ENCODE measurements around the gene PPP1CA. TPM values are rescaled to one million over a fixed set of nuclear protein-coding genes. Genes with fewer than 3 reads are reported as not detected.

The PPP1CA gene
- total RNA-seq, 1 experiment from 2014 or later = 238 TPM

GRCh38 chr11:67423466-67423865 lies 21.8 kb upstream of the PPP1CA start (continued):
- TF ChIP-seq ZBTB33 (IDR thresholded peaks at IDR 0.05; ENCODE audit: extremely low read depth, insufficient replicate concordance, low read length) (no peak), REST (IDR thresholded peaks at IDR 0.05; ENCODE audit: low read depth) (no peak), POLR2A (IDR thresholded peaks at IDR 0.05; ENCODE audit: borderline replicate concordance, extremely low read depth, insufficient read depth, insufficient read length) (no peak), JUND (IDR thresholded peaks at IDR 0.05) (no peak)

GRCh38 chr11:67422891-67423290 lies 21.2 kb upstream of the PPP1CA start:
- DNase-seq (ENCODE audit: low read depth, low spot score) = no peak
- H3K27ac ChIP-seq (ENCODE audit: low read depth, low read length) = 0 out of 2 replicates have a peak overlapping the region, but pooled peaks have one; percentile 19

More at GRCh38 chr11:67422891-67423290, 21.2 kb upstream of the PPP1CA start:
- peak overlapping the region; percentile 44 for H3K4me2 ChIP-seq (ENCODE audit: low read length)
- no peak overlapping the region for H3K4me3 ChIP-seq (replicated peaks in 1 of 2; ENCODE audit: low read depth in 1 of 2, low read length in 2 of 2)
- ChIA-PET POLR2A (interaction anchor here (1.2 kb wide), 1 partner anchor 21 kb away, joined by 3 read pairs; the partner anchor contains the start of gene PPP1CA), CTCF (no interaction called here), RAD21 (ENCODE audit: low non-redundant PET in 1 of 2, low total read pairs in 2 of 2, uncharacterized antibody in 2 of 2, unreplicated experiment in 2 of 2) (interaction anchor here in 1 of 2 experiments (0.6 kb wide), 1 partner anchor 223 kb away, joined by 4 read pairs; no protein-coding TSS in a partner anchor)
- H3K36me3 ChIP-seq (ENCODE audit: control insufficient read depth in 1 of 2, insufficient read depth in 2 of 2, low read length in 2 of 2) = no peaks in the 10 kb centered on the region
- H3K27me3 ChIP-seq (ENCODE audit: insufficient read depth, low read length) = no peaks in the 10 kb centered on the region
- intact Hi-C loops (cut with micrococcal nuclease) = no loop called here
- no peak overlapping the region for H3K9ac ChIP-seq (ENCODE audit: low read length)
- no peak for TF ChIP-seq EZH2 (IDR thresholded peaks at IDR 0.05)
- no peak for TF ChIP-seq SIN3A (IDR thresholded peaks at IDR 0.05; ENCODE audit: low read depth)
- no peak for TF ChIP-seq CEBPB (IDR thresholded peaks at IDR 0.05; ENCODE audit: low read depth)
- TF ChIP-seq EZH2phosphoT487 (IDR thresholded peaks at IDR 0.05; ENCODE audit: borderline replicate concordance) = no peak
- TF ChIP-seq YY1 (IDR thresholded peaks at IDR 0.05; ENCODE audit: extremely low read depth, insufficient replicate concordance, low read depth, low read length) = no peak
- no peak for TF ChIP-seq ATF3 (IDR thresholded peaks at IDR 0.05)
- no peak for TF ChIP-seq ELF1 (IDR thresholded peaks at IDR 0.05; ENCODE audit: borderline replicate concordance, low read depth)
- no peak for TF ChIP-seq SRF (IDR thresholded peaks at IDR 0.05; ENCODE audit: low read depth)
- no peak for TF ChIP-seq CBX3 (IDR thresholded peaks at IDR 0.05; ENCODE audit: low read depth)
- peaks cover 11 to 27% of the 10 kb centered on the region in 2 experiments; a peak in 3 of 4 replicates for H3K4me1 ChIP-seq (ENCODE audit: control insufficient read depth in 1 of 2, insufficient read depth in 2 of 2, low read length in 2 of 2)
- H2AFZ ChIP-seq (ENCODE audit: low read depth, low read length, poor library complexity, severe bottlenecking) = no peak overlapping the region
- H3K9me3 ChIP-seq (ENCODE audit: control insufficient read depth in 1 of 2, insufficient read depth in 1 of 2, low read depth in 1 of 2, low read length in 2 of 2) = no peaks in the 10 kb centered on the region
- no TSS peak for BruUV-seq (replicated peaks)
- ATAC-seq = no peak
- no peaks in the 10 kb centered on the region for H4K20me1 ChIP-seq (ENCODE audit: insufficient read depth)
- no peaks in the 10 kb centered on the region for H3K79me2 ChIP-seq (ENCODE audit: insufficient read depth, low read length)
- H3K9me2 ChIP-seq (ENCODE audit: insufficient read depth) = no peaks in the 10 kb centered on the region
